ENCODE results near the gene PANK4. TPM values are rescaled to one million over a fixed set of nuclear protein-coding genes. Genes with fewer than 3 reads are reported as not detected.

PANK4 gene
- total RNA-seq, 2 experiments from 2014 or later = 66.6 to 76.6 TPM

DNA sequence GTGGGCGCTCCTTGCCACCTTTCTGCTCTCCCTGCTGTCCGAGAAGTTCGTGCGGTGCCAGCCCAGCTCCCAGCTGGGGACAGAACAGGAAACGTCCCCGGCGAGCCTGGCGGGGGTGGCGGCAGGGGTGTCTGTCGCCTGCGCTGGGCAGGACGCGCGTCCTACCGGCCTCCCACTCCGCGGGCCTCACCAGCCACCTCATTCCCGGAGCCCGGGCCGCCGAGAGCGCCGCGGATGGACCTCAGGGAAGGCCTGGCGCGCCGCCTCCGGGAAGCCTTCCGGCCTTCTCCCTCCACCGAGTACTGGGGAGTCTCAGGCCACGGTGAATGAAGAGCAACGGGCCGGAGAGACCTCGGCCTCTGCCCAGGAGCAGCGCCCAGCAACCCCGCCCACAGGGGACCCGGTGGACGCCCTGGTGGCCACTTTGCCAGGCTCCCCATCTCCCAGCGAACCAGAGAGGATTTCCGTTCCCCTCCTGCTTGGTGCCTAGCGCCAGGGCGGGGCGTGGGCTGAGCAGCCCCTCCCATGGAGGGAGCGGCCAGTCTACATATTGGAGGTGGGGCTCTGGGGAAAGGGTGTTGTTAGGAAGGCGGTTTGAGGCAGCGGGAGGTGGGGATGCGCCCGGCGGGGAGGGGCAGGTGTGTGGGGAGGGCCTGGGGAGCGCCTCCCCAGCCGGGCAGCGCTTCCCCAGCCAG is 20.3 kb upstream of the PANK4 start:
- ChIA-PET CTCF (interaction anchor here (0.8 to 4.5 kb wide), 8 partner anchors 10 to 355 kb away, joined by 3 to 36 read pairs (median 7); partner anchors contain the start of genes FAAP20, PRXL2B and TNFRSF14), POLR2A (interaction anchor here (0.9 to 2.1 kb wide), 4 partner anchors 9 to 132 kb away, joined by 3 to 7 read pairs (median 4); partner anchors contain the start of genes PANK4 and TNFRSF14)
- peak overlapping the region; percentile 87 for H3K4me3 Mint-ChIP-seq
- peaks cover 39% of the 10 kb centered on the region for H3K4me1 Mint-ChIP-seq
- peaks cover 1% of the 10 kb centered on the region for H3K27me3 Mint-ChIP-seq
- H3K27ac Mint-ChIP-seq = peak overlapping the region; percentile 97
- H3K9me3 Mint-ChIP-seq = no peaks in the 10 kb centered on the region
- no peaks in the 10 kb centered on the region for H3K36me3 Mint-ChIP-seq (ENCODE audit: low read depth)
- peak; percentile 93 for DNase-seq

DNA sequence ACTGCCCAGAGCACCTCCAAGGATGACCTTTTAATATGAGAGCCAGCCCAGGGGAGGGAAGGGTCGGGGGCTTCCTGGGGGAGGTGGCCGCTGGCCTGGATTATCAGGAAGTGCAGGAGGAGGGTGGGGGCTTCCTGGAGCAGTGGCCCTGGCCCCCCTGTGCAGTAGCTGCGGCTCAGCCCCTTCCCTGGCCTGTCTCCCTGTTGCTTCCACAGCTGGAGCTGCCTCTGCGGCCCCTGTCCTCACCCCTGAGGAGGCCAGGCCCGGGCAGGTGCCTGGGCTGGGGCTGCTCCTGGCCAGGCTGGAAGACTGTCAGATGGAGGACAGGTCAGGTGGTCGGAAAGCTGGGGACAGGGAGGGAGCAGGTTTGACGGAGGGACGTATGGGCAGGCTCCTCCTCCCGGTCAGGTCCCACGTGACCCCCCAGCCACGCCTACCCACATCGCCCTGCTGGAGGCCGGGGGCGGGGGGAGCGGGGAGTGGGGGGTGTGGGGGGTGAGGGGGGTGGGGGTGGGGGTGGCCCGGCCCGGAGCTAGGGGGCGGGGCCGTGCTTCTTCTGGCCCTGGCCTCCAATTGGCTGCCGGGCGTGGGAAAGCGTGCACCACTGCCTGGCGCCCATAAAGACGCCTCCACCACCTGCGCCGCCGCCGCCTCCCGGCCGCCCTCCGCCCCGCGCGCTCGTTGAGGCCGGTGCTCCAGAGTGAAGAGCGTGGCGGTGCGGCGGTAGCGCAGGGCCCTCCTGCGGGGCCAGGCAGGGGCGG is 19.5 kb upstream of the PANK4 start:
- peak overlapping the region; percentile 87 for H3K4me3 Mint-ChIP-seq
- peak overlapping the region; percentile 97 for H3K27ac Mint-ChIP-seq
- POLR2A ChIA-PET = interaction anchor here (0.7 to 0.9 kb wide), 2 partner anchors 15 to 20 kb away, joined by 3 read pairs; partner anchors contain the start of gene PANK4
- DNase-seq = peak; percentile 91
- peaks cover 3% of the 10 kb centered on the region for H3K27me3 Mint-ChIP-seq
- H3K9me3 Mint-ChIP-seq = no peaks in the 10 kb centered on the region
- H3K36me3 Mint-ChIP-seq (ENCODE audit: low read depth) = no peaks in the 10 kb centered on the region
- H3K4me1 Mint-ChIP-seq = peaks cover 33% of the 10 kb centered on the region
- CTCF ChIA-PET = interaction anchor here (1.3 to 4.5 kb wide), 4 partner anchors 13 to 39 kb away, joined by 3 to 36 read pairs (median 5); partner anchors contain the start of gene PRXL2B

DNA sequence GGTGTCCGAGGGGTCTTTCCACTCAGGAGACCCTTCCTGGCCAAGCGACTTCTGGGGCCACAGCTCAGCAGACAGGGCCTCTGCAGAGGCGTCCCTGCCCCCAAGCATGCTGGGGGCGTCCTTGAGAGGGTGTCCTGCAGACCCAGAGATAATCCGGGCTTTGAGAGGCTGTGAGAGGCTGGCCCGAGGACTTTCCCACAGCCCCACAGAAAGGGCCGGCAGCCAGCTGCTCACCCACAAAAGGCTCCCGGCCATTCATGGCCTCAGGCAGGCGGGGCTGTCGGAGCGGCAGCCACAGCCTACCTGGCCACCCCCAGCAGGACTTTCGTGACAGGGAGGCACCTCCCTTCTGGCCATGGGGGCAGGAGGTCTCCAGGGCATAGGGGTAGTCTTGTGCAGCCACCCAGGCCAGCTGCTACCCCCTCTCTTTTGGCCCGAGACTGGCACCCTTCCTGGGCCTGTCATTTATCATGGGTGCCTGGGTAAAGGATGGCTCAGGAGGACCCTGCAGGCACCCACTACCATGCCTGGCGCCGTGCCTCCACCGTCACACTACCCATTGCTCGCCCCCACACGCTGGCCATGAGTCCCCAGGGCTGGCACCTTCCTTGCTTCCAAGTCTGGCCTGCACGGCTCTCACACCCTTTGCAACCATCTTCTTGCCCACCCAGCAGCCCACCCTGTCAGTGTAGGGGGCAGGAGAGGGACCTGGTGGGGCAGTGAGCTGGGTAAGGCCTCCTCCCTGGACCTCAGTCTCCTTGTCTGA is 18.7 kb upstream of the PANK4 start:
- no peak for DNase-seq
- Mint-ChIP-seq H3K27ac (peak overlapping the region; percentile 31), H3K36me3 (ENCODE audit: low read depth) (no peaks in the 10 kb centered on the region), H3K4me3 (no peak overlapping the region), H3K4me1 (peaks cover 32% of the 10 kb centered on the region), H3K9me3 (no peaks in the 10 kb centered on the region), H3K27me3 (peaks cover 3% of the 10 kb centered on the region)
- POLR2A ChIA-PET = no interaction called here
- CTCF ChIA-PET = interaction anchor here (1.0 to 4.5 kb wide), 4 partner anchors 12 to 40 kb away, joined by 3 to 36 read pairs (median 4); partner anchors contain the start of gene PRXL2B

DNA sequence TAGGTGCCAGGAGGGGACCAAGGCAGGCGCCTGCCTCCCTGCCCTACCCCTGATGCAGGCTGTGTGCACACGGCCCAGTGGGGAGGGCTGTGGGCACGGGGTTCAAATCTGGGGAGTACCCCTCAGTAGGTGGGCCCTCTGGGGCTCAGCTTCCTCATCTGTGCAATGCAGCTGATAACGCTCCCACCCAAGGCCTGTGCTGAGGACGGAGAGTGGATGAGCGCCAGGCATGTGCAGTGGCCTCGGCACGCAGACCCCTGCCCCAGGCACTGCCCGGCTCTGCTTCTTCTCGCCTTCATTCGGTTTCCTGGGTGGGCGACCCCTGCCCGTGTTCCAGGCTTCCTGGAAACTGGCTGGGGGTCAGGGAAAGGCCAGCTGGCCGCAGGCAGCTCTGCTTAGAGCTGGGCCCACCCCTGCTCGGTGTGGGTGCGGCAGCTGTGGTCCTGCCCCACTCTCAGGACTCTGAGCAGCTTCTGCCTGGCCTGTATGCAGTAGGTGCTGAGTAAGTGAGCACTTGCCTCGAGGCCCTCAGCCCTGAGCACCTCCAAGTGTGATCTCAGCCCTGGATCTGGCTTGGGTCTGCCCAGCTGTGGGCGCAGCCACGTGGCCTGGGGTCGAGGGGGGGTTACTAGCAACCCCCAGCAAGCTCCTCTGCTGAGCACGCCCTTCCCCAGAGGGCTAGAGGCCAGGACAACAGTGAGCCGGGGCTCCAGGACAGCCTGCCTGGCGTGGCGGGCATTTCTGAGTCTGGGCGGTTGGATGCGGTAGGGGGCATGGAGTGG is 17.9 kb upstream of the PANK4 start:
- peaks cover 3% of the 10 kb centered on the region for H3K27me3 Mint-ChIP-seq
- DNase-seq = no peak
- H3K27ac Mint-ChIP-seq = peak overlapping the region; percentile 9
- no peaks in the 10 kb centered on the region for H3K36me3 Mint-ChIP-seq (ENCODE audit: low read depth)
- H3K9me3 Mint-ChIP-seq = no peaks in the 10 kb centered on the region
- POLR2A ChIA-PET = no interaction called here
- peaks cover 27% of the 10 kb centered on the region for H3K4me1 Mint-ChIP-seq
- no peak overlapping the region for H3K4me3 Mint-ChIP-seq
- CTCF ChIA-PET = interaction anchor here (1.0 to 4.5 kb wide), 5 partner anchors 10 to 41 kb away, joined by 3 to 36 read pairs (median 5); partner anchors contain the start of gene PRXL2B

GRCh38 chr1:2543543-2544092 is 17.2 kb upstream of the PANK4 start:
- ChIA-PET POLR2A (no interaction called here), CTCF (interaction anchor here (1.1 kb wide), 1 partner anchor 9 kb away, joined by 5 read pairs; no protein-coding TSS in a partner anchor)
- Mint-ChIP-seq H3K36me3 (ENCODE audit: low read depth) (no peaks in the 10 kb centered on the region), H3K27me3 (peaks cover 3% of the 10 kb centered on the region), H3K9me3 (no peaks in the 10 kb centered on the region), H3K4me3 (no peak overlapping the region), H3K27ac (no peak overlapping the region), H3K4me1 (peaks cover 20% of the 10 kb centered on the region)
- DNase-seq = peak; percentile 44

GRCh38 chr1:2542246-2542915 is 16.0 kb upstream of the PANK4 start:
- ChIA-PET CTCF (no interaction called here), POLR2A (no interaction called here)
- Mint-ChIP-seq H3K27me3 (peaks cover 3% of the 10 kb centered on the region), H3K4me1 (peaks cover 12% of the 10 kb centered on the region), H3K36me3 (ENCODE audit: low read depth) (no peaks in the 10 kb centered on the region), H3K9me3 (no peaks in the 10 kb centered on the region), H3K4me3 (no peak overlapping the region), H3K27ac (no peak overlapping the region)
- DNase-seq = no peak

DNA sequence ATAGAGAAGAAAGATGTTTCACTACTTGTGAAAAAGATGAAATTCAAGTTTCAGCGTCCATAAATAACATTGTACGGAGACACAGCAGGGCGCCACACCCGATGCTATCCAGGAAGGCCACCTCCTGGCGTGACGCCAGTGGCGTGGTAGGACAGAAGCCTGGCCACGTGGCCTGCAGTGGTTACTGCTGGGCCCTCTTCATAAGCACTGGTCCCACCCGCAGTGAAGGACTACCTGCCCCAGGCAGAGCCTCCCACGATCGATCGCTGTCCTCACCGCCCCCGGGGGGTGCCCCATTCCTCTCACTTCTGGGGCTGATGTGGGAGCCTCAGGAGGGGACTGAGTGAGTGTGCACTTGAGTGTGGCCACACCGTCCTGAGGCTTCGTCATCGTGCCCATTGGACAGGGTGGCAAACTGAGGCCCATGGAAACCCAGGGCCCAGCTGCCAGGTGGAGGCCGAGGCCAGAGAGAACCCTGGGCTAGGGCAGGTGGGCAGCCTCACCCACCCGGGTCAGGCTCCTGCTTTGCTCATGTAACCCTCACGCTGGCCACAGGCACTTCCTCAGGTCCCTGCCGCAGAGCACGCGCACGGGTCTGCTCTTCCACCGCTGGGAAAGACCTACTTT is 15.3 kb upstream of the PANK4 start:
- Mint-ChIP-seq H3K27ac (no peak overlapping the region), H3K4me1 (peaks cover 10% of the 10 kb centered on the region), H3K9me3 (no peaks in the 10 kb centered on the region), H3K27me3 (peaks cover 3% of the 10 kb centered on the region), H3K36me3 (ENCODE audit: low read depth) (no peaks in the 10 kb centered on the region), H3K4me3 (no peak overlapping the region)
- ChIA-PET CTCF (interaction anchor here (0.7 kb wide), 1 partner anchor 15 kb away, joined by 3 read pairs; no protein-coding TSS in a partner anchor), POLR2A (no interaction called here)
- no peak for DNase-seq

GRCh38 chr1:2540816-2541492 is 14.6 kb upstream of the PANK4 start:
- DNase-seq = no peak
- H3K4me3 Mint-ChIP-seq = no peak overlapping the region
- no peaks in the 10 kb centered on the region for H3K36me3 Mint-ChIP-seq (ENCODE audit: low read depth)
- POLR2A ChIA-PET = no interaction called here
- CTCF ChIA-PET = interaction anchor here (0.7 to 2.2 kb wide), 3 partner anchors 10 to 14 kb away, joined by 3 to 9 read pairs (median 8); partner anchors contain the start of genes HES5 and PANK4
- peaks cover 7% of the 10 kb centered on the region for H3K27me3 Mint-ChIP-seq
- H3K27ac Mint-ChIP-seq = no peak overlapping the region
- H3K4me1 Mint-ChIP-seq = peaks cover 10% of the 10 kb centered on the region
- no peaks in the 10 kb centered on the region for H3K9me3 Mint-ChIP-seq

- H3K4me1 Mint-ChIP-seq = peaks cover 7% of the 10 kb centered on the region
- no peaks in the 10 kb centered on the region for H3K36me3 Mint-ChIP-seq (ENCODE audit: low read depth)
- H3K4me3 Mint-ChIP-seq = no peak overlapping the region
- H3K27me3 Mint-ChIP-seq = peaks cover 10% of the 10 kb centered on the region
- CTCF ChIA-PET = interaction anchor here (0.6 to 2.2 kb wide), 4 partner anchors 8 to 15 kb away, joined by 3 to 9 read pairs (median 6); partner anchors contain the start of genes HES5 and PANK4
- H3K27ac Mint-ChIP-seq = no peak overlapping the region
- H3K9me3 Mint-ChIP-seq = no peaks in the 10 kb centered on the region
- POLR2A ChIA-PET = no interaction called here
- DNase-seq = peak; percentile 32
Observed at GRCh38 chr1:2539312-2539907, 13.0 kb upstream of the PANK4 start.

DNA sequence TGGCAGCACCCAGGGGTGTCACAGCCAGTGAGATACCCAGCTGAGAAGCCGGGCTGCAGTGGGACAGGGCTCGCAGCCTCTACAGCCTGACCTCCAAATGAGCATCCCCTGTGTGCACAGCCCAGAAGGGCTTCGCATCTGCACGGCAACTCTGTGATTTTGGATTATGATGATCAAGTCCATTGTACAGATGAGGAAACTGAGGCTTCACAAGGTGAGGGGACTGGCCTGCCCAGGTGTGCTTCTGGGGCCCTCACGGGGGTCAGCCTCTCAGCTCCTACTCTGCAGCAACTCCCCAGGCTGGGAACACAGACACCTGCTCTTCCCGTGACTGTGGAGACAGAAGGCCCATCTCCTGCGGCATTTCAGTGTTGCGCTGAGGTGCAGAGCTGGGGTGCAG is 12.5 kb upstream of the PANK4 start:
- H3K9me3 Mint-ChIP-seq = no peaks in the 10 kb centered on the region
- no peaks in the 10 kb centered on the region for H3K36me3 Mint-ChIP-seq (ENCODE audit: low read depth)
- H3K27ac Mint-ChIP-seq = no peak overlapping the region
- ChIA-PET POLR2A (no interaction called here), CTCF (interaction anchor here (1.0 to 2.2 kb wide), 3 partner anchors 8 to 14 kb away, joined by 4 to 9 read pairs (median 8); partner anchors contain the start of genes HES5 and PANK4)
- no peak overlapping the region for H3K4me3 Mint-ChIP-seq
- H3K4me1 Mint-ChIP-seq = peaks cover 2% of the 10 kb centered on the region
- DNase-seq = no peak
- peaks cover 12% of the 10 kb centered on the region for H3K27me3 Mint-ChIP-seq

Data from activated CD4-positive, alpha-beta T cell treated with anti-CD3 and anti-CD28 coated beads, Interleukin-2, amount 10 ng/mL, durations not matched to agents 7 days and 5 days (primary cell).